HepG2 (cell line): ENCODE results near the gene RORC. TPM values are rescaled to one million over a fixed set of nuclear protein-coding genes. Genes with fewer than 3 reads are reported as not detected.

Source experiments
- ATAC-seq: fragments of 200-7000 bp; cut with Tn5 transposase; 3 replicates; pipeline ENCODE4 v1.9.1; 2020; ENCODE audit warnings: mild to moderate bottlenecking, moderate library complexity
- BruUV-seq: library from RNA; stranded (reverse); fragments of 400-500 nt; replicated peaks from 2 replicates; lab custom pipeline; 2021; lab: Mats Ljungman, UMichigan
- CTCF ChIA-PET: fragments of 300-600 bp; formaldehyde crosslinking; extraction: SDS; loops from one replicate; lab custom pipeline; 2021; ENCODE audit warnings: low total read pairs, inconsistent platforms, low intra/inter-chr PET ratio; lab: Yijun Ruan, JAX
- POLR2A ChIA-PET: fragments of 350-600 bp; sonication (Branson Sonifier 250); formaldehyde crosslinking; loops from one replicate; lab custom pipeline; 2020; ENCODE audit warnings: antibody characterized with exemption, inconsistent platforms; lab: Yijun Ruan, JAX
- DNase-seq: peaks from one replicate; pipeline ENCODE4 v3.0.0-alpha.2; 2015; ENCODE audit warnings: low spot score
- FAIRE-seq: peaks from 3 replicates; lab custom pipeline; 2011; peaks lifted over from hg19 to GRCh38; lab: Jason Lieb, UNC
- H2AFZ ChIP-seq: one replicate; pipeline ENCODE4 v1.6.1; 2011; ENCODE audit warnings: low read length, inconsistent platforms
- H3K27ac ChIP-seq: fragments of 300-600 bp; 3 replicates; pipeline ENCODE4 v1.8.0; 2011; ENCODE audit warnings: mixed run types, mild to moderate bottlenecking, mixed read lengths, low read length, inconsistent platforms; ENCODE audit not compliant: insufficient read depth; ENCODE audit errors: extremely low read length
- H3K27me3 ChIP-seq, 2 experiments: fragments of 200-600 bp in 1 of 2; 2 replicates in 1 of 2; 3 replicates in 1 of 2; pipeline versions ENCODE4 v1.6.0 to v1.8.0; 2011; ENCODE audit warnings: low read length in 2 of 2, mild to moderate bottlenecking in 2 of 2, moderate library complexity in 2 of 2, inconsistent platforms in 1 of 2; ENCODE audit not compliant: insufficient read depth in 2 of 2, control insufficient read depth in 1 of 2
- H3K36me3 ChIP-seq, 2 experiments: fragments of 200-600 bp in 1 of 2; replicated peaks in 1 of 2; 2 replicates in 1 of 2; 3 replicates in 1 of 2; pipeline versions ENCODE4 v1.5.1 to v1.8.0; 2011; ENCODE audit warnings: low read length in 2 of 2, inconsistent platforms in 1 of 2; ENCODE audit not compliant: insufficient read depth in 2 of 2, control insufficient read depth in 1 of 2
- H3K4me1 ChIP-seq: 2 replicates; pipeline ENCODE4 v1.5.1; 2012; ENCODE audit warnings: low read length, inconsistent platforms; ENCODE audit not compliant: insufficient read depth
- H3K4me2 ChIP-seq: 2 replicates; pipeline ENCODE4 v1.6.0; 2011; ENCODE audit warnings: low read depth, low read length, inconsistent platforms
- H3K4me3 ChIP-seq, 3 experiments: fragments of 200-600 bp in 1 of 3; sonication (generic), shearing (Covaris generic) in 1 of 3; replicated peaks in 1 of 3; 2 replicates each; pipeline ENCODE4 v1.5.1; 2011 to 2016; ENCODE audit warnings: low read length in 3 of 3, inconsistent platforms in 2 of 3, low read depth in 2 of 3, mild to moderate bottlenecking in 2 of 3, control low read depth in 1 of 3, mixed read lengths in 1 of 3; ENCODE audit not compliant: insufficient read depth in 1 of 3
- H3K79me2 ChIP-seq: one replicate; pipeline ENCODE4 v1.6.1; 2011; ENCODE audit warnings: low read length, inconsistent platforms; ENCODE audit not compliant: insufficient read depth
- H3K9ac ChIP-seq: 2 replicates; pipeline ENCODE4 v1.6.0; 2011; ENCODE audit warnings: mild to moderate bottlenecking, low read depth, low read length, inconsistent platforms; ENCODE audit not compliant: insufficient read depth
- H3K9me3 ChIP-seq: 2 replicates; pipeline ENCODE4 v1.5.1; 2012; ENCODE audit warnings: mild to moderate bottlenecking, low read length
- H4K20me1 ChIP-seq: 2 replicates; pipeline ENCODE4 v1.6.0; 2011; ENCODE audit warnings: inconsistent platforms, mild to moderate bottlenecking, low read length, moderate library complexity; ENCODE audit not compliant: insufficient read depth
- HOXA9 ChIP-seq: sonication (generic); formaldehyde crosslinking; IDR thresholded peaks from 2 replicates; pipeline ENCODE4 v1.8.1; 2022; ENCODE audit warnings: missing genetic modification reagents, mild to moderate bottlenecking, moderate library complexity, borderline replicate concordance
- IKZF5 ChIP-seq: IDR thresholded peaks from 2 replicates; pipeline ENCODE4 v1.6.1; 2018; ENCODE audit warnings: missing genetic modification reagents, mild to moderate bottlenecking, missing compliant biosample characterization
- KDM5B ChIP-seq: sonication (generic); formaldehyde crosslinking; IDR thresholded peaks from 2 replicates; pipeline ENCODE4 v1.4.0; 2020; ENCODE audit warnings: missing genetic modification reagents, mild to moderate bottlenecking, borderline replicate concordance
- MZF1 ChIP-seq: sonication (generic); formaldehyde crosslinking; IDR thresholded peaks from 2 replicates; pipeline ENCODE4 v1.8.1; 2023; ENCODE audit warnings: mild to moderate bottlenecking, missing genetic modification reagents, borderline replicate concordance
- SMC3 ChIP-seq: IDR thresholded peaks from 2 replicates; pipeline ENCODE4 v1.6.1; 2011; ENCODE audit warnings: low read length, improper control_type of control experiment
- TBX3 ChIP-seq: fragments of 450-650 bp; IDR thresholded peaks from 2 replicates; pipeline ENCODE4 v1.6.1; 2017; ENCODE audit warnings: antibody characterized with exemption, mild to moderate bottlenecking, inconsistent platforms, borderline replicate concordance
- THAP11 ChIP-seq: IDR thresholded peaks from 2 replicates; pipeline ENCODE4 v1.6.1; 2016; ENCODE audit warnings: missing biosample characterization, missing genetic modification reagents
- ZBTB8A ChIP-seq: sonication (generic); formaldehyde crosslinking; IDR thresholded peaks from 2 replicates; pipeline ENCODE4 v1.4.0; 2020; ENCODE audit warnings: mild to moderate bottlenecking, low read depth, missing genetic modification reagents, borderline replicate concordance
- ZMAT5 ChIP-seq: sonication (generic); formaldehyde crosslinking; IDR thresholded peaks from 2 replicates; pipeline ENCODE4 v1.5.0; 2020; ENCODE audit warnings: mild to moderate bottlenecking, low read depth, missing genetic modification reagents, borderline replicate concordance
- ZNF3 ChIP-seq: IDR thresholded peaks from 2 replicates; pipeline ENCODE4 v1.7.0; 2017; ENCODE audit warnings: inconsistent platforms
- ZNF382 ChIP-seq: sonication (generic); formaldehyde crosslinking; IDR thresholded peaks from 2 replicates; pipeline ENCODE4 v1.5.0; 2020; ENCODE audit warnings: missing genetic modification reagents, mild to moderate bottlenecking, borderline replicate concordance
- ZNF569 ChIP-seq: sonication (generic); formaldehyde crosslinking; IDR thresholded peaks from 2 replicates; pipeline ENCODE4 v1.5.0; 2020; ENCODE audit warnings: mild to moderate bottlenecking, missing genetic modification reagents, moderate library complexity, borderline replicate concordance
- ZNF616 ChIP-seq: sonication (generic); formaldehyde crosslinking; IDR thresholded peaks from 2 replicates; pipeline ENCODE4 v1.5.0; 2020; ENCODE audit warnings: low read depth, mild to moderate bottlenecking, missing genetic modification reagents
- ZNF766 ChIP-seq: sonication (generic); formaldehyde crosslinking; IDR thresholded peaks from 2 replicates; pipeline ENCODE4 v1.5.0; 2020; ENCODE audit warnings: missing genetic modification reagents, borderline replicate concordance
- WGBS: methylation state at CpG from one replicate; pipeline ENCODE4 v1.1.6; 2017; ENCODE audit warnings: low lambda C conversion rate; 5-methylcytosine and 5-hydroxymethylcytosine counted together
- in situ Hi-C: cut with HindIII; loops from 2 replicates; pipeline ENCODE4 v1.10.0; 2017; ENCODE audit warnings: low pct_unique_long_range_greater_than_20kb; ENCODE audit not compliant: extremely low pct_ligation_motif_present
- intact Hi-C: fragments of 100-400 bp; cut with micrococcal nuclease; formaldehyde crosslinking; loops from one replicate; pipeline ENCODE4 v1.10.0; 2022; ENCODE audit not compliant: unreplicated experiment
- polyA plus RNA-seq, 8 experiments: library from polyadenylated mRNA; depleted of rRNA in 3 of 8; stranded (reverse) in 7 of 8; unstranded in 1 of 8; fragments of >200 nt; fragmentation: Illumina TruSeq in 4 of 8; extraction: Trizol in 4 of 8; gene quantifications; 2 replicates each; pipeline versions ENCODE4 v1.2.1 to v1.2.3, GENCODE V29; 2011 to 2016; ENCODE audit warnings: low read depth in 4 of 8, missing spikeins in 1 of 8, mixed read lengths in 1 of 8; ENCODE audit not compliant: insufficient read depth in 1 of 8
- total RNA-seq, 5 experiments: library from RNA; depleted of rRNA; stranded (reverse); fragments of >200 nt; fragmentation: Illumina TruSeq; extraction: Trizol; gene quantifications; 2 replicates each; pipeline ENCODE4 v1.2.3, GENCODE V29; 2016; ENCODE audit warnings: low read depth in 1 of 5
- TF ChIP-seq, protein P1 (sequence below): sonication (generic); IDR thresholded peaks from 2 replicates; pipeline ENCODE4 v1.6.1; 2016; ENCODE audit warnings: low read depth, borderline replicate concordance
- TF ChIP-seq, protein P2 (sequence below): sonication (generic); formaldehyde crosslinking; IDR thresholded peaks from 2 replicates; pipeline ENCODE4 v1.5.0; 2020; ENCODE audit warnings: missing genetic modification reagents, mild to moderate bottlenecking, borderline replicate concordance
- TF ChIP-seq, protein P3 (sequence below): sonication (generic); formaldehyde crosslinking; IDR thresholded peaks from 2 replicates; pipeline ENCODE4 v1.4.0; 2020; ENCODE audit warnings: missing genetic modification reagents, low read depth, mild to moderate bottlenecking, borderline replicate concordance

The RORC gene
- total and polyA plus RNA-seq, 2 of the 13 experiments (the other 11 are each of a cell fraction or from before 2014, with no cell fraction given), result 2.5 to 6.5 TPM

DNA sequence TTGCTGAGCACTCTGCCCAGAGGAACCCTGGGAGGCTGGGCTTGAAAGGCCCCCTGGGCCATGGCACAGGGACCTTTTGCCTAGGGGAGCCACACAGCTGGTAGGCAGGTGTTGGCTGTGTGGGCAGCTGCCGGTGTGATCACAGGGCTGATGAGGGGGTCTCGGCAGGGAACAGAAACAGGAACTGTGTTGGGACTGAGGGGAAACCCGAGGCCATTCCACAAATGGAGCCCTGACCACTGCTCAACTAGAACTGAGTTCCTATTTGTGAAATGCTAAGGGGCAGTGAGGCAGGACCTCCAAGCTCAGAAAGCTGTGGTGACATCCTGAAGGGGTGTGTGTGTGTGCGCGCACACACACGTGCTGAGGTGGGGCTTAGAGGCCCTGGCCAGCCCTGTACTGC, 28.3 kb upstream of the RORC start:
- TF ChIP-seq THAP11 (CRISPR knock-in tag), result no peak
- TF ChIP-seq, protein P1, sequence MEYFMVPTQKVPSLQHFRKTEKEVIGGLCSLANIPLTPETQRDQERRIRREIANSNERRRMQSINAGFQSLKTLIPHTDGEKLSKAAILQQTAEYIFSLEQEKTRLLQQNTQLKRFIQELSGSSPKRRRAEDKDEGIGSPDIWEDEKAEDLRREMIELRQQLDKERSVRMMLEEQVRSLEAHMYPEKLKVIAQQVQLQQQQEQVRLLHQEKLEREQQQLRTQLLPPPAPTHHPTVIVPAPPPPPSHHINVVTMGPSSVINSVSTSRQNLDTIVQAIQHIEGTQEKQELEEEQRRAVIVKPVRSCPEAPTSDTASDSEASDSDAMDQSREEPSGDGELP, result no peak
- TF ChIP-seq ZNF569 (CRISPR knock-in tag), result no peak
- no peak for TF ChIP-seq ZNF382 (CRISPR knock-in tag)
- TF ChIP-seq HOXA9 (CRISPR knock-in tag), result no peak
- no peak for TF ChIP-seq IKZF5 (CRISPR knock-in tag)
- no peak for TF ChIP-seq ZMAT5 (CRISPR knock-in tag)
- no peak for TF ChIP-seq TBX3
- TF ChIP-seq SMC3, result no peak
- TF ChIP-seq ZBTB8A (CRISPR knock-in tag), result no peak
- TF ChIP-seq, protein P2, sequence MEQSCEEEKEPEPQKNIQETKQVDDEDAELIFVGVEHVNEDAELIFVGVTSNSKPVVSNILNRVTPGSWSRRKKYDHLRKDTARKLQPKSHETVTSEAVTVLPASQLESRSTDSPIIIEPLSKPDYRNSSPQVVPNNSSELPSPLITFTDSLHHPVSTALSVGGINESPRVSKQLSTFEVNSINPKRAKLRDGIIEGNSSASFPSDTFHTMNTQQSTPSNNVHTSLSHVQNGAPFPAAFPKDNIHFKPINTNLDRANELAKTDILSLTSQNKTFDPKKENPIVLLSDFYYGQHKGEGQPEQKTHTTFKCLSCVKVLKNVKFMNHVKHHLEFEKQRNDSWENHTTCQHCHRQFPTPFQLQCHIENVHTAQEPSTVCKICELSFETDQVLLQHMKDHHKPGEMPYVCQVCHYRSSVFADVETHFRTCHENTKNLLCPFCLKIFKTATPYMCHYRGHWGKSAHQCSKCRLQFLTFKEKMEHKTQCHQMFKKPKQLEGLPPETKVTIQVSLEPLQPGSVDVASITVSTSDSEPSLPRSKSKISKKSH (CRISPR knock-in tag), result no peak
- TF ChIP-seq ZNF3 (CRISPR knock-in tag), result no peak
- TF ChIP-seq, protein P3, sequence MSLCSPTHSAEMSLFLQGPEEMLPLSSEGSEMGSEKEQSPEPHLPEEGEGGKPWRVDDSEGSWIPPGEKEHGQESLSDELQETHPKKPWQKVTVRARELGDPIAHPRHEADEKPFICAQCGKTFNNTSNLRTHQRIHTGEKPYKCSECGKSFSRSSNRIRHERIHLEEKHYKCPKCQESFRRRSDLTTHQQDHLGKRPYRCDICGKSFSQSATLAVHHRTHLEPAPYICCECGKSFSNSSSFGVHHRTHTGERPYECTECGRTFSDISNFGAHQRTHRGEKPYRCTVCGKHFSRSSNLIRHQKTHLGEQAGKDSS (CRISPR knock-in tag), result no peak
- TF ChIP-seq ZNF766 (CRISPR knock-in tag), result no peak
- no peak for TF ChIP-seq KDM5B (CRISPR knock-in tag)
- no peak for TF ChIP-seq ZNF616 (CRISPR knock-in tag)
- no peak for TF ChIP-seq MZF1 (CRISPR knock-in tag)
- intact Hi-C loops, result no loop called here
- ChIA-PET CTCF (no interaction called here), POLR2A (no interaction called here)
- peaks cover 0 to 1% of the 10 kb centered on the region in 2 experiments; a peak in 2 of 5 replicates for H3K27me3 ChIP-seq
- FAIRE-seq (no peak), DNase-seq (no peak), ATAC-seq (no peak)
- H3K9ac ChIP-seq, result no peak overlapping the region
- no peaks in the 10 kb centered on the region for H3K79me2 ChIP-seq
- no TSS peak for BruUV-seq
- in situ Hi-C loops, result no loop called here
- no peaks in the 10 kb centered on the region for H3K4me1 ChIP-seq
- H2AFZ ChIP-seq, result no peak overlapping the region
- H3K27ac ChIP-seq, result no peak overlapping the region
- no peaks in the 10 kb centered on the region for H4K20me1 ChIP-seq
- H3K4me2 ChIP-seq, result no peak overlapping the region
- 30% methylated on average over 5 of the region's 6 CpGs for WGBS
- H3K4me3 ChIP-seq, result no peak overlapping the region
- no peaks in the 10 kb centered on the region for H3K9me3 ChIP-seq
- H3K36me3 ChIP-seq, result no peaks in the 10 kb centered on the region
